Adrenal gland (tissue), 12 donors: ENCODE measurements around the gene NR6A1. TPM values are rescaled to one million over a fixed set of nuclear protein-coding genes. Genes with fewer than 3 reads are reported as not detected.

Experiments
- DNase-seq, 7 donors: peaks; one replicate each; pipeline ENCODE4 v3.0.0-alpha.2; 2019 to 2020
- H3K27ac ChIP-seq, 5 donors: fragments of 200-600 bp; sonication (generic) in 4 of 5; 1 replicate in 3 of 5; 2 replicates in 2 of 5; pipeline versions ENCODE4 v1.5.1 to v1.8.0; 2016 to 2020; ENCODE audit warnings: mild to moderate bottlenecking in 1 of 5
- H3K27me3 ChIP-seq: fragments of 200-600 bp; 2 replicates; pipeline ENCODE4 v1.8.0; 2021
- H3K36me3 ChIP-seq, 2 donors: fragments of 200-600 bp; replicated peaks in 1 of 2; 1 replicate in 1 of 2; 2 replicates in 1 of 2; pipeline versions ENCODE4 v1.5.1 to v1.8.0; 2018 to 2022
- H3K4me1 ChIP-seq, 2 donors: fragments of 200-600 bp; replicated peaks in 1 of 2; 1 replicate in 1 of 2; 2 replicates in 1 of 2; pipeline versions ENCODE4 v1.5.1 to v1.8.0; 2018 to 2021
- H3K4me3 ChIP-seq, 4 donors: fragments of 200-600 bp; sonication (generic) in 3 of 4; one replicate each; pipeline ENCODE4 v1.5.1; 2016 to 2018
- H3K9me3 ChIP-seq, 3 donors: fragments of 200-600 bp; sonication (generic) in 1 of 3; replicated peaks in 1 of 3; 1 replicate in 2 of 3; 2 replicates in 1 of 3; pipeline versions ENCODE4 v1.5.1 to v1.8.0; 2016 to 2021
- POLR2A ChIP-seq, 2 donors: fragments of 450-650 bp; IDR thresholded peaks; one replicate each; pipeline ENCODE4 v1.6.1; 2017; ENCODE audit warnings: antibody characterized with exemption in 2 of 2, mild to moderate bottlenecking in 2 of 2, moderate library complexity in 1 of 2
- WGBS, 4 donors: extraction: QIAGEN DNeasy Blood & Tissue Kit in 2 of 4; methylation state at CpG; one replicate each; pipeline versions ENCODE4 v1.1.5 to v1.1.7; 2013 to 2017; 5-methylcytosine and 5-hydroxymethylcytosine counted together
- intact Hi-C, 2 donors: fragments of 100-400 bp; cut with DNase I; formaldehyde crosslinking; loops; one replicate each; pipeline versions ENCODE4 v1.14.1 to v1.15.0; 2022 to 2023
- polyA plus RNA-seq, 3 donors: library from polyadenylated mRNA; stranded (reverse); fragments of 200-250 nt in 2 of 3; fragments of 350-450 nt in 1 of 3; fragmentation: Illumina TruSeq in 1 of 3; extraction: RNeasy Lipid Tissue Mini Kit (QIAGEN cat#74804) in 1 of 3; gene quantifications; one replicate each; pipeline ENCODE4 v1.2.3, GENCODE V29; 2013 to 2014
- total RNA-seq, 9 donors: library from RNA; depleted of rRNA in 4 of 9; stranded (reverse); fragments of >200 nt in 4 of 9; fragments of 120-200 nt in 1 of 9; fragmentation: NEBNext Ultra II Directional in 1 of 9; extraction: Animal tissue kit (Norgen Biotek cat#: 25700) in 1 of 9; gene quantifications; one replicate each; pipeline versions ENCODE4 v1.1.0 to v1.2.4, GENCODE V29; 2013 to 2023
- TF ChIP-seq, protein P1 (sequence below), 6 experiments: fragments of 450-650 bp in 4 of 6; fragments of 200-600 bp in 2 of 6; sonication (generic) in 1 of 6; IDR thresholded peaks; 1 replicate in 5 of 6; 2 replicates in 1 of 6; pipeline versions ENCODE4 v1.5.1 to v1.8.0; 2016 to 2021; ENCODE audit warnings: antibody characterized with exemption in 6 of 6, mild to moderate bottlenecking in 2 of 6, moderate library complexity in 1 of 6
- donor health status: healthy with polysubstance abuse.
- donor health status: Bipolar disorder and iron deficiency.
- donor health status: DM: yes; HTN: yes; CAD: no.
- donor health status: DM: no; HTN: no; CAD: no.
- donor health status: DM: no; HTN: no; CAD: no.
- donor health status: DM: yes; HTN: yes; CAD: no.

Gene NR6A1
- total and polyA plus RNA-seq, 12 donors = 0.46 to 9.8 (median 1.5) TPM

GRCh38 chr9:124696101-124696500 is 75.0 kb downstream of the NR6A1 start:
- DNase-seq = no peak
- no peaks in the 10 kb centered on the region for H3K27me3 ChIP-seq
- TF ChIP-seq, protein P1, sequence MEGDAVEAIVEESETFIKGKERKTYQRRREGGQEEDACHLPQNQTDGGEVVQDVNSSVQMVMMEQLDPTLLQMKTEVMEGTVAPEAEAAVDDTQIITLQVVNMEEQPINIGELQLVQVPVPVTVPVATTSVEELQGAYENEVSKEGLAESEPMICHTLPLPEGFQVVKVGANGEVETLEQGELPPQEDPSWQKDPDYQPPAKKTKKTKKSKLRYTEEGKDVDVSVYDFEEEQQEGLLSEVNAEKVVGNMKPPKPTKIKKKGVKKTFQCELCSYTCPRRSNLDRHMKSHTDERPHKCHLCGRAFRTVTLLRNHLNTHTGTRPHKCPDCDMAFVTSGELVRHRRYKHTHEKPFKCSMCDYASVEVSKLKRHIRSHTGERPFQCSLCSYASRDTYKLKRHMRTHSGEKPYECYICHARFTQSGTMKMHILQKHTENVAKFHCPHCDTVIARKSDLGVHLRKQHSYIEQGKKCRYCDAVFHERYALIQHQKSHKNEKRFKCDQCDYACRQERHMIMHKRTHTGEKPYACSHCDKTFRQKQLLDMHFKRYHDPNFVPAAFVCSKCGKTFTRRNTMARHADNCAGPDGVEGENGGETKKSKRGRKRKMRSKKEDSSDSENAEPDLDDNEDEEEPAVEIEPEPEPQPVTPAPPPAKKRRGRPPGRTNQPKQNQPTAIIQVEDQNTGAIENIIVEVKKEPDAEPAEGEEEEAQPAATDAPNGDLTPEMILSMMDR (IDR thresholded peaks at IDR 0.05) = no peak
- TF ChIP-seq POLR2A (IDR thresholded peaks at IDR 0.05) = no peak
- H3K9me3 ChIP-seq = no peaks in the 10 kb centered on the region
- no peaks in the 10 kb centered on the region for H3K4me1 ChIP-seq
- no peak overlapping the region for H3K27ac ChIP-seq
- no peak overlapping the region for H3K4me3 ChIP-seq
- no peaks in the 10 kb centered on the region for H3K36me3 ChIP-seq
- intact Hi-C loops = no loop called here
- WGBS, 4 donors = 73 to 93% (median 89%) methylated on average over 3 of the region's 3 CpGs

DNA sequence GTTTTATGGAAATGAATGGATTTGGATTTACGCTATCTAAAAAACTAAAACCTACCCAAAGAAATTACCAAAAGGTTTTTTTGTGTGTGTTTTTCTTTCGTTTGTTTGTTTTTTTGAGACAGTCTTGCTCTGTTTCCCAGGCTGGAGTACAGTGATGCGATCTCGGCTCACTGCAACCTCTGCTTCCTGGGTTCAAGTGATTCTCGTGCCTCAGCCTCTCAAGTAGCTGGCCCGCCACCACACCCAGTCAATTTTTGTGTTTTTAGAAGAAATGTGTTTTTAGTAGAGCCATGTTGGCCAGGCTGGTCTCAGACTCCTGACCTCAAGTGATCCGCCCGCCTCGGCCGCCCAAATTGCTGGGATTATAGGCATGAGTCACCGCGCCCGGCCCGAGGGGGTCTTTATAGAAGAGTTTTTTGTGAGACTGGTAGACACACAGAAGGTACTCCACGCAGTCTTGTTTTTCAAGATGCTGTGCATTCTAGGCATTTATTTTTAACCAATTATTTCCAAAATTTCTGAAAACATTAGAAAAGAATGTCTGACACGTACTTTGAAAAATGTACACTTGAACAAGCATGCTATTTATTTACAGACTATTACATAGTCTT is 75.7 kb downstream of the NR6A1 start:
- 91 to 96% (median 95%) methylated on average over 16 of the region's 16 CpGs for whole genome bisulfite sequencing, 4 donors
- H3K9me3 ChIP-seq = no peaks in the 10 kb centered on the region
- TF ChIP-seq, protein P1 (IDR thresholded peaks at IDR 0.05) = no peak
- TF ChIP-seq POLR2A (IDR thresholded peaks at IDR 0.05) = no peak
- H3K36me3 ChIP-seq = no peaks in the 10 kb centered on the region
- no peaks in the 10 kb centered on the region for H3K27me3 ChIP-seq
- H3K27ac ChIP-seq = no peak overlapping the region
- intact Hi-C loops = no loop called here
- H3K4me1 ChIP-seq = no peaks in the 10 kb centered on the region
- H3K4me3 ChIP-seq = no peak overlapping the region
- no peak for DNase-seq

GRCh38 chr9:124694414-124695279 is 76.5 kb downstream of the NR6A1 start:
- Histone ChIP-seq H3K4me3 (no peak overlapping the region), H3K4me1 (no peaks in the 10 kb centered on the region), H3K27ac (no peak overlapping the region), H3K9me3 (no peaks in the 10 kb centered on the region), H3K36me3 (no peaks in the 10 kb centered on the region), H3K27me3 (no peaks in the 10 kb centered on the region)
- WGBS, 4 donors = 71 to 74% (median 73%) methylated on average over 3 of the region's 3 CpGs
- intact Hi-C loops = no loop called here
- TF ChIP-seq, protein P1 (IDR thresholded peaks at IDR 0.05) = no peak
- no peak for TF ChIP-seq POLR2A (IDR thresholded peaks at IDR 0.05)
- no peak for DNase-seq

- H3K27ac ChIP-seq = no peak overlapping the region
- H3K27me3 ChIP-seq = no peaks in the 10 kb centered on the region
- H3K9me3 ChIP-seq = no peaks in the 10 kb centered on the region
- no peaks in the 10 kb centered on the region for H3K4me1 ChIP-seq
- no peak for TF ChIP-seq POLR2A (IDR thresholded peaks at IDR 0.05)
- TF ChIP-seq, protein P1 (IDR thresholded peaks at IDR 0.05) = no peak
- H3K36me3 ChIP-seq = no peaks in the 10 kb centered on the region
- WGBS, 4 donors = 89 to 98% (median 94%) methylated on average over 3 of the region's 3 CpGs
- DNase-seq = no peak
- intact Hi-C loops = no loop called here
- H3K4me3 ChIP-seq = no peak overlapping the region
Measured at GRCh38 chr9:124693403-124693802, 77.7 kb downstream of the NR6A1 start.
